HS-5 (cell line): ENCODE results near the gene KCTD10.

Experiments used
- DNase-seq: peaks from one replicate; pipeline ENCODE4 v3.0.0-alpha.2; 2012; ENCODE audit warnings: low read depth

KCTD10 gene, protein sequence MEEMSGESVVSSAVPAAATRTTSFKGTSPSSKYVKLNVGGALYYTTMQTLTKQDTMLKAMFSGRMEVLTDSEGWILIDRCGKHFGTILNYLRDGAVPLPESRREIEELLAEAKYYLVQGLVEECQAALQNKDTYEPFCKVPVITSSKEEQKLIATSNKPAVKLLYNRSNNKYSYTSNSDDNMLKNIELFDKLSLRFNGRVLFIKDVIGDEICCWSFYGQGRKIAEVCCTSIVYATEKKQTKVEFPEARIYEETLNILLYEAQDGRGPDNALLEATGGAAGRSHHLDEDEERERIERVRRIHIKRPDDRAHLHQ

DNA sequence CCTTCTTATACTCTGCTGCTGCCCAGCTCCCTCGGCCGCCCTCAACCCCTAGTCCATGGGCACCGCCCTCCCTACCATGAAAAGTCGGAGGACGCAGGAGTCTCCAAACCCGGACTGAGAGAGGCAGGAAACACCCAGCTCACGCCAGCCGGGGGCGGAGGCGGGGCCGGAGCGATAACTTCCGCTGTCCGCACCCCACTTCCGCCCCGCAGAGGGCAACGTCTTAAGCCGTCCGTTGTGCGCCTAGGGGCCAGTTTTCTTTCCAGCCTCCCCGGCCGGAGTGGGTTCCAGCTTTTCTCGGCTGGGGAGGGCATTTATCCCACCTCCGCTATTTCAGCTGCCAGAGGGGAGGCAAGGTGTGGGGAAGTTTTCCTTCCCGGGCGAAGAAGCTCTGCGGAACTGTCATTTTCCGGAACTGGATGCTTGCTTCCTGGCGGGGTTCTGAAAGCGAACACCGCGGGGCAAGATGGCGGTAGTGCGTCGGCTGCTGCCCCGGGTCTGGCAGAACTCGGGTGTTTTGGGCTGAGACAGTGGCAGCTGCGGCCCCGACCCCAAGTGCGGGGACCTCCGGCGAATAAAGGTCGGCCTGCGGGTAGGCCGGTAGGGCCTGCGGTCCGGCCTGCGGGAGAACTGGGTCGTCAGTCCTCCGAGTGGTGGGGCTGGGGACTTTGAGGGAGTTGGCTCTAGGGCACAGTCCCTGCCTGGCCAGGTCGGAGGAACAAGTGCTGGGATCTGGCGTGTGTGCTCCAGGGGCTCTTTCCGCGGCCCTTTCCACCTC lies at the start of gene KCTD10, which contains the start of gene UBE3B:
TSS of gene KCTD10 (minus strand) at position 116 of the 778 bp plus-strand sequence. CDS start at position 78, 38 bp downstream.
TSS of gene UBE3B (plus strand) at position 450 of the 778 bp plus-strand sequence. CDS start 5,918 bp downstream, outside the sequence.
- peak; percentile 78 for DNase-seq

- DNase-seq, result no peak
These were observed 48.1 kb upstream of the KCTD10 start for GRCh38 chr12:109525279-109525585.

DNA sequence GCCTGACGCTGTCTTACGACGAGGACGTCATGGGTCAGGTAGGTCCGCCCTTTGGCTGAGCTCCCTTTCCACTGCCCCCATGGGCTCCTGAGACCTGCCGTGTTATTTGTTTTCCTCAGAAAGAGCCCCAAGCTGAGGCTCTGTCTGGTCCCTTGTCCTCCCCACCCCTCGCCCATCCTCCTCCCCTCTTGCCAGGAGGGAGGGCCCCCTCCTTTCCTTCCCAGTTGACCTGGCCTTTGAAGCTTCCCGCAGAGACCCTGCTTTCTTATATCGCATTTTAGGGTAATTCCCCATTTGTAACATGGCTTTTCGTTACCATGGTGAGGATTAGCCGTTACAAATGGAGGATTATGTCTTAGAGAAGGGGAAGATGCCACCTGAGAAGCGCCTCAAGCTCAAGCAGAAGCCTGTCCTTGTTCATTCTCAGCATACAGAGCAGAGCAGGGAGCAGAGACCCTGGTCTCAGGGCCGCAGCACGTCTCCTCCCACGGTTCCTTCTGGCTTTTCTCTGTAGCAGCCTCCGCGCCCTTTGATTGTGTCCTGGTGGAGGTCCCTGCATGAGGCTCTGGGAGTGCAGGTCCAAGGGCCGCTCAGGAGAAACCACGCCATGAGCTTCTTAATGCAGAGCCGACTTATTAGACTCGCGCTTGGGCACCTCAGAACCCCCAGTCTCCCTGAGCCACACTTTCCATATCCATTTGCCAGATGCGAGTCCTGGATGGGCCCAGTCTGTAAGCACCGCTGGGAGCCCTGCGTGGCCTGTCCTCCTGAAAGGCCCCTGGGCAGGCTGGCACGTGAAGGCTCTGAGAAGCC lies 47.6 kb upstream of the KCTD10 start:
- DNase-seq, result no peak

DNA sequence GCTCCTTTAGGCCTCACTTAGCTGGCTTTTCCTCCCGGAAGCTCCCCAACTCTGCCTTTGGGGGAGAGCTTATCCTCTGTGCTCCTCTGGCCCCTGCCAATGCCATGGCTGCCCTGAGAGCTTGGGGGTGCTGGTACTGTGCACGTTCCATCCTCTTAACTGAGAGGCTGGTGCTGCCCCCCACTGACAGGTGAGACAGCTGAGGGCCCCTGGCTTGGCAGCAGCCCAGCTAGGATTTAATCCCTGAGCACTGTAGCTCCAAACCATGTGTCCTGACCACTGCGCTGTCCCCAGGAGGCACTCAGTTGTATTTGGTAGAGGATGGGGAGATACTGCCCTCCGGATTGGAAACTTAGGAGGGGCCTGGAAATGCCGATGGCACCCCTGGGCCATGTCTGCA lies 46.4 kb upstream of the KCTD10 start:
- DNase-seq, result no peak

DNA sequence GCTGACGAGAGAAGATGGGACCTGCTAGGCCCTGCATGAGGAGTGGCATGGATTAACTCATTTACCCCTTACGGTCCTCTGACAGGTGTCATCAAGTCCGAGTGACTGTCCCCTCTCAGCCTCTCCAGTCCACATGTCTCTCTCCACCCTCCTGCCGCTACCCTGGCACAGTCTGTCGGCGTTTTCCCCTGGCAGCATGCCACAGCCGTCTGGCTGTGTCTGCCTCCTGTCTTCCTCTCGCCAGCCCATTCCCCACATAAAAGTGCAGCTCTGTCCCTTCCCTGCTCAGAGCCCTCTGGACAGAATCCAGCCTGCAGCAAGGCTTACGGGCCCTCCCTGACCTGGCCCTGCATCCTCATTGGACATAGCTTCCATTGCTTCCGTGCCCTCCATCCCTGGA lies 46.0 kb upstream of the KCTD10 start:
- DNase-seq, result no peak

DNA sequence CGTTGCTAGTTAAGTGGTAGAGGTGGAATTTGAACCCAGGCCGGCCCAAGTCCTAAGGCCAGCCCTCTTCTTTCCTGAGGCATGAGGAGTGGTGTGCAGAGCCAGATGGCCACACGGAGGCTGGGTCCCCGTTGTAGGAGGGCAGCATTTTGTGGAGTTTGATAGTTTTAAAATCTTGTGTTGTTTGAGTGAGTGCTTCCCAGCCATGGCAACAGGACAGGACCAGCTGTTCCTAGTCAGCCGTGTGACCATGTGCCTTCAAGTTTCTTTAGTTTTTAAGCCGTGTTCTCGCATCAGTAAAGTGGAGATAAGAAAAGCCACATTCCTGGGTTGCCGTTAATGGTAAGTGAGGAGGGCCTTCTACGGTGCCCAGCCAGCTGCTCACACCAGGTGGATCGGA lies 44.7 kb upstream of the KCTD10 start:
- DNase-seq, result no peak

DNA sequence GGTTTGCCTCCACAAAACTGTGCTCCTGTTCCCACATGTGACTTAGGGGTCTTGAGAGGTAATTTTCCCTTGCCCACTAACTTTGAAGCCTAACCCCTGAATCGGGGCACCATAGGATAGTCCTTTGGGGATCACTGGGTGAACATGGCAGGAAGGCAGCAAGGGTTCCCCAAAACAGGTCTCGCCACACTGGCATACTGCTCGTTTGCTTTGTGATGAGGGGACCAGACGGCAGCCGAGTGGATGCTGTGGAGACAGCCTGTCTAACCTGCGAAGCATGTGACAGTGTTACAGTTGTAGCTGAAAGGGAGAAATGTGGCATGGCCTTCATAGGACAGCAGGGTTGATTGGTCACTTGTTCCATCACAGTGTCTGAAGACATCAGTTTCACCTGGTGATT lies 42.7 kb upstream of the KCTD10 start:
- DNase-seq, result no peak

- DNase-seq, result peak; percentile 49
These were observed 41.9 kb upstream of the KCTD10 start for GRCh38 chr12:109518820-109519665.

GRCh38 chr12:109517619-109518018 lies 40.5 kb upstream of the KCTD10 start:
- DNase-seq, result no peak

DNA sequence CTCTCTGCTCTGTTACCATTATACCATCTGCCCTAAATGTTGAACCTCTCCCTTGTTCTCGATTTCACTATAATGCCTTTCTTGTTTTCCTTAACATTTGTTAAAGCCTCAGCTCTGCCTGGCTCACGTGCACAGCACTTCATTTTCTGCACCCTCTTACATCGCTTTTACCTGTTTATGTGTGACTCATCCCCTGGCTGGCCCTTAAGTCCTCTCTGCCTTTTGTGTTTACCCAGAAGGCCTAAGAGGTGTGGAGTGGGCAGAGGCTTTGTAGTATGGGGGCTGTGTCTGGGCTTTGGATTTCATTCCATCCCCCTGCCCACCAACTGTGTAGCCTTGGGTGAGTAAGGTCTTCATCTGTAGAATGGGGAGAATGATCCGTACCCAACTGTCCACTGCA lies 36.9 kb upstream of the KCTD10 start:
- DNase-seq, result no peak

DNA sequence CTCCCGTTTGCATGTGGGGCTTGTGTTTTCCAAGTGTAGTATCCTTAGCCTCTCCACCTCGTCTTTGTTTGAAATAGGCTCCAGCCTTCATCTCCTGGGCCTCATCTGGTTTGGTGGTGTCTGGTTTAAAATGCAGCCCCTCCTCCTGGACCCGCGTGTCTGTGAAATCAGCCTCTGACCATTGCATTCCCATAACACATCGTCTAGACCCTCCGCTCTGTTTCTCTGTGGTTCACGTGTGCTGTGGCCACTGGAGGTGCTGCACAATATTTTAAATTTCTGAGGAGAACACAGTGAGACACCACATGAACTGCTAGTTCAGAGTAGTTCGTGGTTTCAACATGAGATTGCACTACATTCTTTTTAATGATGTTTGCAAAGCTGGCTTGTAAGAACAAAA lies 36.0 kb upstream of the KCTD10 start:
- no peak for DNase-seq

GRCh38 chr12:109512608-109513007 lies 35.5 kb upstream of the KCTD10 start:
- no peak for DNase-seq

DNA sequence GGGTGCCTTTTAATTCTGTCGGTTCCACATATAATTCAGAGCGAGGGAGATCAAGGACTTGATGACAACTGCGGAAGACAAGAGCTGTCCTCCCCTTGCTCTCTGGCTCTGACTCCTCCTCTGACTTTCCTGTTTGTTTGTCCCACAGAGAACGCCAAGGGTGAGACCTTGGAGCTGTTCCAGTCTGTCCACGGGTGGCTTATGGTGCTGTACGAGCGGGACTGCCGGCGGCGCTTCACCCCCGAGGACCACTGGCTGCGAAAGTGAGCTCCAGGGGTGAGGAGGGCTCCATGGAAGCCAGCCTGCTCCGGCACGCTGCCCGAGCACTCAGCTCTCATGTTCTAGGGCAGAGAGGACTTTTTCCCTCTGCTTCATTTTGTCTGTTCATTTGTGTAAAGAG lies 33.1 kb upstream of the KCTD10 start:
- DNase-seq, result no peak

DNA sequence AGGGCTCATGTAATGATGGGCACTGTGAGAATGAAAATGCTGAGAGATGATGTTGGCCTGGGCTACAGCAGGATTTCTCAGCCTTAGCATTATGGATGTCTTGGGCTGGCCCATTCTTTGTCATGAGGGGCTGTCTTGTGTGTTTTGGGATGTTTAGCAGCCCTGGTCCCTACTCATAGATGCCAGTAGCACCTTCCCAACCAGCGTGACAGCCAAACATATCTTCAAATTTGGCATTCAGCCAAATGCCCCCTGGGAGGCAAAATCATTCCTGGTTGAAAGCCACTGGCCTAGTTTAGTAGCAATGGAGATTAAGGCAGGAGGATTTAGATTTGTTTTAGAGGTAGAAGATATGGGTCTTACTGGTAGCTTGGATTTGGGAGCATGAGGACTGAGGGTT lies 27.0 kb upstream of the KCTD10 start:
- DNase-seq, result no peak

GRCh38 chr12:109503611-109504010 lies 26.5 kb upstream of the KCTD10 start:
- no peak for DNase-seq

DNA sequence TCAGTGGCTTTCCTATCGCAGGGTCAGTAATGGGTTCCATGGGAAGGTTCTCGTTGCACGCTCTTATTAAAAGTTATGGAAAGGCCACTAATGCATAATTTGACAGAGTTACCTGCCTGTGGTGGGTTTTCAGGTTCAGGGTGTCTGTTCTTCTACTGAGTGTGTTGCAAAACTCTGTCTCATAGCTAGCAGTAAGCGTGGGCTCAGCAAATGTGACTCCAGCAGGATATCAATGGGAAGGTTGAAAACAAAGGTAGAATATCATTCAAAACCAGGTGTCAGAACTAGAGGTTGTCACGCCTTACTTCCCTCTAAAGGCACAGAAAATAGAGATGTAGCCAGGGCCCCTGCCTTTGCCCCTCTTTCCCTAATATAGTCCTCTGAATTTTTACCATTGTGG lies 25.2 kb upstream of the KCTD10 start:
- DNase-seq, result no peak

DNA sequence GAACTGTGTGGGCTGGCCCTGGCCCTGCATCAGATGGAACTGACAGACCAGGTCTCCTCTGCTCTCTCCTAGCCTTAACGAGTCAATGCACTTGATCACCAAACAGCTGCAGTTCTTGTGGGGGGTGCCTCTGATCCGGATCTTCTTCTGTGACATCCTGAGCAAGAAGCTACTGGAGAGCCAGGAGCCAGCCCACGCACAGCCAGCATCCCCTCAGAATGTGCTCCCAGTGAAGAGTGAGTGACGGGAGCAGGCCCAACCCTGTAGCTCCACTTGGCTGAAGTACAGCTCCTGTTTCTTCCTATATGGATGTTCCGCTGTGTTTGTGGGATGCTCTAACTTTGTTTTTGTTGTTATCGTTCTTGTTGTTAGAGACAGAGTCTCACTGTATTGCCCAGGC lies 24.2 kb upstream of the KCTD10 start:
- DNase-seq, result no peak

DNA sequence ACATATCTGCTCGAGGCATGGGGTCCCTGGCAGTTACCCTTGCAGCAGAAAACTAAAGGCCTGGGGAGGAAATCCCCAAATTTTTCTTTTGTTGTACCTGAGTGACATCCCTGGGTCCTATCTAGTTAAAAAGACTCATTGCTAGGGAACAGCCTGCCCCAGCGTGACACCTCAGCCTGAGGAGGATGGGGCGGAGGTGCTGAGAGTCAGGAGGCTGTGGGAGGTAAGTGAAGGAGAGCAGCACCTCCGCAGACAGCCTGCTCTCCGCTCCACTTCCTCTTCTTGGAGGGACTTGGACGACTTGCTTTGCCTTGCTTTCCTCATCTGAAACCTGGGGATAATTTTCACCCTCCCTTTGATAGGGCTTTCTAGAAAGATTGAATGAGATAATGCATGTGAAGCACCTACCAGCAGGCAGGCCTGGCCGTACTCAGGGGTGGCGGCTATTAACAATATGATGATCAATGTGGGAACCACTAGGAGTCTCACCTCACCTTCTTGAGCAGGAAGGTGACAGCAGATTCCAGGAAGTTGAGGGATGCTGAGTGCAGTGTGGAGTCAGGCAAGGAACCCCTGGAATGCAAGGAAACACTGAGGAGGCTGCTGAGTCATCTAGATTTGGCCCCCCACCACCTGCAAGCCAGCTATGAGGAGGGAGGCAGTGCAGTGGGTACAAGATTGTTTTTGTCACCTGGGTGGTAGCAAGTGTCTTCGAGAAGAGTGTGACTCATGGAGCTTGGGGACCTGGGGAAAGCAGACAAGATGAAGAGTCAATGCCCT lies 23.5 kb upstream of the KCTD10 start:
- DNase-seq, result no peak

GRCh38 chr12:109497675-109498074 lies 20.6 kb upstream of the KCTD10 start:
- DNase-seq, result no peak

DNA sequence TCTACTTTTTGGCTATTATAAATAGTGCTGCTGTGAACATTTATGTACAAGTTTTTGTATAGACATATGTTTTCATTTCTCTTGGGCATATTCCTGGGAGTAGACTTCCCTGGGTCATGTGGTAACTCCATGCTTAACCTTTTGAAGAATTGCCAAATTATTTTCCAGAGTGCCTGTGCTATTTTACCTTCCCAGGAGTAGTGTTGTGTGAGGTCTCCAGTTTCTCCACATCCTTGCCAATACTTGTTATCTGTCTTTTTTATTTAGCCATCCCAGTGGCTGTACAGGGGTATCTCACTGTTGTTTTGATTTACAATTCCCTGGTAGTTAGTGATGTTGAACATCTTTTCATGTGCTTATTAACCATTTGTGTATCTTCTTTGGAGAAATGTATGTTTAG lies 19.2 kb upstream of the KCTD10 start:
- DNase-seq, result no peak

GRCh38 chr12:109495012-109495411 lies 17.9 kb upstream of the KCTD10 start:
- no peak for DNase-seq
